ENCODE results near the gene CD52.

GRCh38 chr1:26359981-26360806 lies 42.4 kb downstream of the CD52 start:
- TF ChIP-seq CTCF (IDR thresholded peaks at IDR 0.05) (no peak), POLR2A (IDR thresholded peaks at IDR 0.05) (no peak)

Measured in uterus (tissue), 2 donors.